ENCODE measurements around the gene SLU7. TPM values are rescaled to one million over a fixed set of nuclear protein-coding genes. Genes with fewer than 3 reads are reported as not detected.

The SLU7 gene
- total RNA-seq, 1 experiment from 2014 or later = 43.6 TPM

GRCh38 chr5:160384681-160385080, 34.2 kb downstream of the SLU7 start (continued):
- no peak for TF ChIP-seq YY1 (IDR thresholded peaks at IDR 0.05; ENCODE audit: extremely low read depth, insufficient replicate concordance, low read depth, low read length)
- TF ChIP-seq CEBPB (IDR thresholded peaks at IDR 0.05; ENCODE audit: low read depth) = no peak
- TF ChIP-seq FOSL1 (IDR thresholded peaks at IDR 0.05; ENCODE audit: low read depth) = no peak
- TF ChIP-seq, protein P1, sequence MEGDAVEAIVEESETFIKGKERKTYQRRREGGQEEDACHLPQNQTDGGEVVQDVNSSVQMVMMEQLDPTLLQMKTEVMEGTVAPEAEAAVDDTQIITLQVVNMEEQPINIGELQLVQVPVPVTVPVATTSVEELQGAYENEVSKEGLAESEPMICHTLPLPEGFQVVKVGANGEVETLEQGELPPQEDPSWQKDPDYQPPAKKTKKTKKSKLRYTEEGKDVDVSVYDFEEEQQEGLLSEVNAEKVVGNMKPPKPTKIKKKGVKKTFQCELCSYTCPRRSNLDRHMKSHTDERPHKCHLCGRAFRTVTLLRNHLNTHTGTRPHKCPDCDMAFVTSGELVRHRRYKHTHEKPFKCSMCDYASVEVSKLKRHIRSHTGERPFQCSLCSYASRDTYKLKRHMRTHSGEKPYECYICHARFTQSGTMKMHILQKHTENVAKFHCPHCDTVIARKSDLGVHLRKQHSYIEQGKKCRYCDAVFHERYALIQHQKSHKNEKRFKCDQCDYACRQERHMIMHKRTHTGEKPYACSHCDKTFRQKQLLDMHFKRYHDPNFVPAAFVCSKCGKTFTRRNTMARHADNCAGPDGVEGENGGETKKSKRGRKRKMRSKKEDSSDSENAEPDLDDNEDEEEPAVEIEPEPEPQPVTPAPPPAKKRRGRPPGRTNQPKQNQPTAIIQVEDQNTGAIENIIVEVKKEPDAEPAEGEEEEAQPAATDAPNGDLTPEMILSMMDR (IDR thresholded peaks at IDR 0.05 in 2 of 3, conservative IDR thresholded peaks at IDR 0.05 in 1 of 3; ENCODE audit: borderline replicate concordance in 1 of 3, insufficient read depth in 1 of 3, low read depth in 2 of 3, low read length in 2 of 3) = no peak
- TF ChIP-seq TCF7L2 (IDR thresholded peaks at IDR 0.05; ENCODE audit: borderline replicate concordance, extremely low read depth, insufficient read depth, insufficient read length) = no peak

- no peaks in the 10 kb centered on the region; a peak in 1 of 4 replicates for H3K9me3 ChIP-seq (ENCODE audit: control insufficient read depth in 1 of 2, insufficient read depth in 1 of 2, low read depth in 1 of 2, low read length in 2 of 2)
- POLR2A ChIA-PET = no interaction called here
- CTCF ChIA-PET = no interaction called here
- no peak overlapping the region for H3K27ac ChIP-seq (ENCODE audit: low read depth, low read length)
- H3K27me3 ChIP-seq (ENCODE audit: insufficient read depth, low read length) = peaks cover 5% of the 10 kb centered on the region; the same call in 1 of the 2 replicates
- H3K79me2 ChIP-seq (ENCODE audit: insufficient read depth, low read length) = no peaks in the 10 kb centered on the region
- H3K9me2 ChIP-seq (ENCODE audit: insufficient read depth) = no peaks in the 10 kb centered on the region
- TF ChIP-seq POLR2A (IDR thresholded peaks at IDR 0.05; ENCODE audit: borderline replicate concordance, extremely low read depth, insufficient read depth, insufficient read length) (no peak), EZH2 (IDR thresholded peaks at IDR 0.05) (no peak), CBX3 (IDR thresholded peaks at IDR 0.05; ENCODE audit: low read depth) (no peak), RAD21 (IDR thresholded peaks at IDR 0.05; ENCODE audit: low read depth) (no peak), MAX (IDR thresholded peaks at IDR 0.05) (no peak), ATF3 (IDR thresholded peaks at IDR 0.05) (no peak), EZH2phosphoT487 (IDR thresholded peaks at IDR 0.05; ENCODE audit: borderline replicate concordance) (no peak), EGR1 (IDR thresholded peaks at IDR 0.05; ENCODE audit: low read depth) (no peak), ELF1 (IDR thresholded peaks at IDR 0.05; ENCODE audit: borderline replicate concordance, low read depth) (no peak), REST (IDR thresholded peaks at IDR 0.05; ENCODE audit: low read depth) (no peak), SRF (IDR thresholded peaks at IDR 0.05; ENCODE audit: low read depth) (no peak)
- TF ChIP-seq, protein P2, sequence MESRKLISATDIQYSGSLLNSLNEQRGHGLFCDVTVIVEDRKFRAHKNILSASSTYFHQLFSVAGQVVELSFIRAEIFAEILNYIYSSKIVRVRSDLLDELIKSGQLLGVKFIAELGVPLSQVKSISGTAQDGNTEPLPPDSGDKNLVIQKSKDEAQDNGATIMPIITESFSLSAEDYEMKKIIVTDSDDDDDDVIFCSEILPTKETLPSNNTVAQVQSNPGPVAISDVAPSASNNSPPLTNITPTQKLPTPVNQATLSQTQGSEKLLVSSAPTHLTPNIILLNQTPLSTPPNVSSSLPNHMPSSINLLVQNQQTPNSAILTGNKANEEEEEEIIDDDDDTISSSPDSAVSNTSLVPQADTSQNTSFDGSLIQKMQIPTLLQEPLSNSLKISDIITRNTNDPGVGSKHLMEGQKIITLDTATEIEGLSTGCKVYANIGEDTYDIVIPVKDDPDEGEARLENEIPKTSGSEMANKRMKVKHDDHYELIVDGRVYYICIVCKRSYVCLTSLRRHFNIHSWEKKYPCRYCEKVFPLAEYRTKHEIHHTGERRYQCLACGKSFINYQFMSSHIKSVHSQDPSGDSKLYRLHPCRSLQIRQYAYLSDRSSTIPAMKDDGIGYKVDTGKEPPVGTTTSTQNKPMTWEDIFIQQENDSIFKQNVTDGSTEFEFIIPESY (IDR thresholded peaks at IDR 0.05; ENCODE audit: extremely low read depth, insufficient replicate concordance, low read length) = no peak
- RAD21 ChIA-PET (ENCODE audit: low non-redundant PET in 1 of 2, low total read pairs in 2 of 2, uncharacterized antibody in 2 of 2, unreplicated experiment in 2 of 2) = no interaction called here
- intact Hi-C loops (cut with micrococcal nuclease) = no loop called here
- no peaks in the 10 kb centered on the region for H3K4me1 ChIP-seq (ENCODE audit: control insufficient read depth in 1 of 2, insufficient read depth in 2 of 2, low read length in 2 of 2)
- H3K4me3 ChIP-seq (replicated peaks in 1 of 2; ENCODE audit: low read depth in 1 of 2, low read length in 2 of 2) = no peak overlapping the region
- no TSS peak for BruUV-seq (replicated peaks)
- no peak for DNase-seq (ENCODE audit: low read depth, low spot score)
- no peak for ATAC-seq
- H2AFZ ChIP-seq (ENCODE audit: low read depth, low read length, poor library complexity, severe bottlenecking) = no peak overlapping the region
- H3K36me3 ChIP-seq (ENCODE audit: control insufficient read depth in 1 of 2, insufficient read depth in 2 of 2, low read length in 2 of 2) = no peaks in the 10 kb centered on the region
- H4K20me1 ChIP-seq (ENCODE audit: insufficient read depth) = no peaks in the 10 kb centered on the region
- H3K9ac ChIP-seq (ENCODE audit: low read length) = no peak overlapping the region
- no peak overlapping the region for H3K4me2 ChIP-seq (ENCODE audit: low read length)
These were observed 36.5 kb downstream of the SLU7 start for GRCh38 chr5:160382346-160382745.
